Measurements from ENCODE around the gene PPP1CB.

The PPP1CB gene

DNA sequence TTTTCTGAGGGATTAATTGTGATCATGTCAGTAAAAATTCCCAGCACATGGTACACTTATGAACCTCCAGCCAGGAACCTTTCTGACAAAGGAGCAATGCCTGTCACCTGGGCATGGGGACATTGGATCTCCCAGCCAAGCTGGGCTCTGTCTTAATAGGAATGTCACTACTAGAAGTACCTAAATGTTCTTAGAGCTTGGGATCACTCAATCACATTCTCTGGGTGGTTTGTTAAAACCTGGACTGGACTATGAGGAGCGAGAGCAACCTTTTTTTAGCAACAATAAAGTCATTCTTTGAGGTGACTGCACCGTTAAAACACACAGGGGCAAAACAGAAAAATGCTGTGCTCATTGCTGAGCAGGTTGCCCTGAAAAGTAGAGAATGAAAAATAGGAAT lies 6.4 kb upstream of the PPP1CB start:
- DNase-seq (ENCODE audit: low read depth, low spot score), result no peak

DNA sequence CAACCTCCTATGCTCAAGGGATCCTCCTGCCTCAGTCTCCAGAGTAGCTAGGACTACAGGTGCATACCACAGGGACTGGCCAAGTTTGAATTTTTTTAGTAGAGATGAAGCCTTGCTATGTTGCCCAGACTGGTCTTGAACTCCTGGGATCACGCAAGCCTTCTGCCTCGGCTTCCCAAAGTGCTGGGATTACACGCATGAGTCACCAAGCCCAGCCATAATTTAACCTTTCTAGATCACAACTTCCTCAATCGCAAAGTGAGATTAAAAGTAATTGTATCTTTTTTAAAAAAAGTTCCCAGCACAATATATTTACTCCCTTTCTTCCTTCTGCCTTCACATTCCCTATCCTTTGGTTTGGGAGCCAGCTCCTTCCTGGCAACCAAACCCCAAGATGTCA lies 5.8 kb upstream of the PPP1CB start:
- DNase-seq (ENCODE audit: low read depth, low spot score), result no peak

- no peak for DNase-seq (ENCODE audit: low read depth, low spot score)
These were observed 5.1 kb upstream of the PPP1CB start for GRCh38 chr2:28746429-28747111.

DNA sequence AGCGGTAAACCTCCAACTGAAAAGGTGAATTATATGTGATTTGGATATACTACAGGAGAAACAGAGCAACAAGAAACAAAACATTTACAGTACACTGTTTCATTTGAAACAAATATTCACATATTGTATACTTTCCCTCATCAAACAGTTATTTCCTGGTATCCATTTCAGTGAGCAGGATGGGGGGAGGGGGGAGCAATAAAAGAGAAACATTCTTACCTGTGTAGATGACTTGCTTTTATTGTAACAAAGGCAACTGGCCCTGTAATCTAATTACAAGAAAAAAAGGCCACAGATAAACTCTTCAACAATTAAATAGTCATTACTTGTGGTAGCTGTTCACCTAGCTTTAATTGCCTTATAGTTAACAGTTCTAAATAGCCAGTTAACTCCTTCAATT lies 3.9 kb upstream of the PPP1CB start:
- no peak for DNase-seq (ENCODE audit: low read depth, low spot score)

DNA sequence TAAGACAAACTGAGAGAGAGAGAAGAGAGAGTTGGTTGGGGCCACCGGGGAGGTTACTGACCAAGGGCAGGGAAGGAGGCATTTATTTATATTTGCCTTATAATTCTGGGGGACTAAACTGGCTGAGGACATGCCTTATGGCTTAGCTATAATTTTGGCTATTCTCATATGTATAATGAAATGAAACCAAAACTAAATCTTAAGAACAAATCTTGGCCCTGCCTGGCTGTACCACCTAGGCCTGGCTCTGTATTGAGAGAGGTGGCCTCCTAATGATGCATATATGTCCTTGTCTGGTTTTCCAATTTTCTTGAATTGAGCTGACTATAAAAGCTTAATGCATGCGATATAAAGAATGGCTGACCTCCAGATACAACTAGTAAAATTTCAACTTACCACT lies 3.5 kb upstream of the PPP1CB start:
- no peak for DNase-seq (ENCODE audit: low read depth, low spot score)

DNA sequence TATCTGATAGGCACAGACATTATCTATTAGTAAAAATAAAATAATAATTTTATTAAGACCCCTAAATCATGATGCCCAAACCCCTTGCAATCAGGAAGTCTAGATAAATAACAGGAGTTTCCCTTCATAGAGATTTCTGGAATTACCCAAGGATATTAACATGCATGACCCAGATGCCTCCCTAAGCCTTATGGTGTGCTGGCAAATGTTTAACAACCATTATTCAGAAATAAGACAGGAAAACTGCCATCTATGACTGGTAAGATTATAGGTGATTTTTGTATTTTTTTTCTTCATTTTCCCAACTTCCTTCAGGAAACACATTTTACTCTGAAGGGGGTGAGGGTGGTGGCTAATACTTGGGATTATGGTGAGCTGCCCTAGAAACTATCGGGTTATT lies 2.7 kb upstream of the PPP1CB start:
- no peak for DNase-seq (ENCODE audit: low read depth, low spot score)

GRCh38 chr2:28749526-28749925 lies 2.1 kb upstream of the PPP1CB start:
- no peak for DNase-seq (ENCODE audit: low read depth, low spot score)

GRCh38 chr2:28750316-28751251 lies 1.0 kb upstream of the PPP1CB start:
- no peak for DNase-seq (ENCODE audit: low read depth, low spot score)

DNA sequence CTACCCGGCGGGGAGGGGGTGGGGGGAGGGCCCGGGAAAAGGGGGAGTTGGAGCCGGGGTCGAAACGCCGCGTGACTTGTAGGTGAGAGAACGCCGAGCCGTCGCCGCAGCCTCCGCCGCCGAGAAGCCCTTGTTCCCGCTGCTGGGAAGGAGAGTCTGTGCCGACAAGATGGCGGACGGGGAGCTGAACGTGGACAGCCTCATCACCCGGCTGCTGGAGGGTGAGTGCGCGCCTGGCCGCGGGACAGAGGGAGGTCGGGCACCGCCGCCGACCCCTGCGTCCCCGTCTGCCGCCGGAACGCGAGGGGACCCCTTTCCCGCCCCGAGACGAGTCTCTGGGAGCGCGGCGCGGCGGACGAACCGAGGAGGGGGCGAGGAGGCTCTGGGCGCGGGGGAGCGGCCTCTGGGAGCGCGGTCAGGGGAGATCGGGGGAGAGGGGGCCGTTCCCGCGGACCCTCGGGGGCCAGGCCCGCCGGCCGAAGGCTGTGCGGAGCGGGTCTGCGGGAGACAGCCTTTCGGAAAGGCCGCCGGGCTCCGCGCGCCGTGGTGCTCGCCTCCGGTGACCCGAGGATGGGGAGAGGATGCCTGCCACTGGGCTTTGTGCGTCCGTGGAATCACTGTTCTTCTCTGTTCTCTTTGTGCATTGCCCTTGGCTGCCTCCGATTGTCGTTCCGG lies 463 bp downstream of the PPP1CB start:
- DNase-seq (ENCODE audit: low read depth, low spot score), result no peak

DNA sequence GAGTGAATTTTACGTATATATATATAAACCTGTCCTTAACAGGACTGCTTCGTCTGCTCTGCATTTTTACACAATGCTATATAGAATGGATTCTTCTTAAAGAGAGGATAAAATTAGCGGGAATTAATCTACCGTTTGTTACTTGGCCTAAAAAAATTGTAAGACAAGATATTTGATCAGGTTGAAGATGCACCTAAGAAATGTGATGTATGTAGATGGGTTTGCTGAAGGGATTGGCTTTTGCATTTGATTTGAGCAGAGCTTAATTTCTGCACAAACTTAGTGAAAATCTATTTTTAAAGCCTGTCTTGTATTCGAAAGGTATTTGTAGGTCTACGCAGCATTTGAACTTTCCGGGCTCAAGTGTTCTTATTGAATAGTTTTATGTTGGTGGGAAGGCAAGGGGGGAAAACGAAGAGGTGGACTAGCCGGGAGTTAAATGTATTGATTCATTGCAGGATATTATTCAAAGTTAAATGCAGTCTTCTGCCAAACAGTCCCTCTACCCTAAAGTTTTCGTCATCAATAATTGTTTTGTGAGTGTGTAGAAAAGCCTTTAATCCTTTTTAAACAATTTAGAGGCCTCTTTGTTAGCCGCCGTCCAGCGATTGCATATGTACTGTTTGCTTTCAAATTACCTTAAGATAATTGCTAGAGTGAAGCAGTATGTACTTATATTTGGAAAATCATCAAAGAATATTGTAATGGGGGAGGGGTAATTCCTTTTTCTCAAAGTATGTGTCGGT lies 1.2 kb downstream of the PPP1CB start:
- no peak for DNase-seq (ENCODE audit: low read depth, low spot score)

- no peak for DNase-seq (ENCODE audit: low read depth, low spot score)
These were observed 2.7 kb downstream of the PPP1CB start for GRCh38 chr2:28754321-28754720.

GRCh38 chr2:28755421-28755820 lies 3.8 kb downstream of the PPP1CB start:
- no peak for DNase-seq (ENCODE audit: low read depth, low spot score)

GRCh38 chr2:28758459-28758858 lies 6.8 kb downstream of the PPP1CB start:
- DNase-seq (ENCODE audit: low read depth, low spot score), result no peak

DNA sequence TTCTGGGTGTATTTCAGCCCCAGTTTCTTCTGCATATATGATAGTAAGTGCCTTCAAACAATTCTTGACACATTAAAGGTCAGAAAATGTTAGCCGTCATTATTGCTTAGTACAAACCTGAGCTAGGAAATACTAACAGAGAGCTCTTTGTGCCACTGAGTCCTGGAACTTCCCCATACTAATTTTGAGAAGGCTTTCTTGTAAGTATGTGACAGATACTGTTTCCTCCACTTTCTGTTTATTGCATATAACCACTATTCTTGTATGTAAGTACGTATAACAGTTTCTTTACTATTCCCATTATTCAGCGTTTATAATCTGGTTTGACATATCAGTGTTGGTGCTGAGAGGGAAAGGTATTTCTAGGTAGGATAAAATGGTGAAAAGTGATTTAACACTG lies 9.8 kb downstream of the PPP1CB start:
- DNase-seq (ENCODE audit: low read depth, low spot score), result no peak

- DNase-seq (ENCODE audit: low read depth, low spot score), result no peak
These were observed 13.5 kb downstream of the PPP1CB start for GRCh38 chr2:28764909-28765711.

- no peak for DNase-seq (ENCODE audit: low read depth, low spot score)
These were observed 14.4 kb downstream of the PPP1CB start for GRCh38 chr2:28766070-28766469.

DNA sequence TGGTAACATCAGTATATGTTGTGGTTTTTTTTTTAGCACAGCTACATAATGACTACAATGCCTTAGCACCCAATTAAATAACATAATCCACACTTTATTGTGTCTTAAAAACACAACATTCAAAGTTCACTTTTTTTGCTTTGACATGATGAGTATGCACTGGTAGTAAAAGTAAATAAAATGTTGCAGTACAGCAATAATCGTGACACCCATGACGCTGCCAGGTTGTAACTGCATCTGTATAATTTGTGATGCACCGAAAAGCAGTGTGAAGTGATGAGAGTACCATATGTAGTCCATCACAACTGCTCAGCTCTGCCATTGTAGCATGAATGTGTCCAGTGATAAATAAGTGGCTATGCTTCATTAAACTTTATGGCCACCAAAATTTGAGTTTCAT lies 15.7 kb downstream of the PPP1CB start:
- no peak for DNase-seq (ENCODE audit: low read depth, low spot score)

- DNase-seq (ENCODE audit: low read depth, low spot score), result no peak
These were observed 16.8 kb downstream of the PPP1CB start for GRCh38 chr2:28768422-28768821.

GRCh38 chr2:28768952-28769351 lies 17.3 kb downstream of the PPP1CB start:
- no peak for DNase-seq (ENCODE audit: low read depth, low spot score)

- no peak for DNase-seq (ENCODE audit: low read depth, low spot score)
These were observed 20.7 kb downstream of the PPP1CB start for GRCh38 chr2:28772351-28772750.

DNA sequence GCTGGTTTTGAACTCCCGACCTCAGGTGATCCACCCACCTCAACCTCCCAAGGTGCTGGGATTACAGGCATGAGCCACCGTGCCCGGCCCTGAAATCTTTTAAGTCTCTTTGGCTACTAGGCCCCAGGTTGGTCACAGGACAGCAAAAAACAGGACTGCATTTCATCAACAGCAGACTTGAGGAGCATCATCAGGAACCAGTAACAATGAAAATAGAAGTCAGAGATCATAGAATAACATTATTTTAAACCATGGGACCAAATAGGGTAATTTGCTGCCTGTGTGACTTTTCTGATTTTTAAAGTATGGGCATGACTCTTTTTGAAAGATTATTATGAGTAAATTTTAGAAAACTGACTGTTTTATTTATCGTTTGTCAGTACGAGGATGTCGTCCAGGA lies 24.8 kb downstream of the PPP1CB start:
- DNase-seq (ENCODE audit: low read depth, low spot score), result no peak
